ENCODE data around the gene PLCB1.

DNA sequence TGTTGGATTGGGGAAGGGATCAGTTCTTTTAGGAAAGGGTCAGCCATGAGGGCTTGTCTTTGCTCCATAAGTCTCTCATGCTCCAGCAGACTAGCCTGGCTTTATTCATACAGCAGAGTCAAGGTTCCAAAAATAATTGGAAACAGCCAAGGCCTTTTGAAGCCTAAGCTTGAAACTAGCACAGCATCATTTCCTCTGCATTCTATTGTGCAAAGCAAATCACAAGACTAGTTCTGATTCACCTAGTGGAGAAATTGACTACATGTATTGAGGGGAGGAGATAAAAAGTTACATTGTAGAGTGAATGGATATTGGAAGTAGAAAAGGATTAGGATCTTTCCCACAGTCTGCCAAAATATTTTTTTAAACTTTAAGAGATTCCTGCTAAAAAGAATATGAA lies 777.5 kb downstream of the PLCB1 start:
- TF ChIP-seq, protein P1, sequence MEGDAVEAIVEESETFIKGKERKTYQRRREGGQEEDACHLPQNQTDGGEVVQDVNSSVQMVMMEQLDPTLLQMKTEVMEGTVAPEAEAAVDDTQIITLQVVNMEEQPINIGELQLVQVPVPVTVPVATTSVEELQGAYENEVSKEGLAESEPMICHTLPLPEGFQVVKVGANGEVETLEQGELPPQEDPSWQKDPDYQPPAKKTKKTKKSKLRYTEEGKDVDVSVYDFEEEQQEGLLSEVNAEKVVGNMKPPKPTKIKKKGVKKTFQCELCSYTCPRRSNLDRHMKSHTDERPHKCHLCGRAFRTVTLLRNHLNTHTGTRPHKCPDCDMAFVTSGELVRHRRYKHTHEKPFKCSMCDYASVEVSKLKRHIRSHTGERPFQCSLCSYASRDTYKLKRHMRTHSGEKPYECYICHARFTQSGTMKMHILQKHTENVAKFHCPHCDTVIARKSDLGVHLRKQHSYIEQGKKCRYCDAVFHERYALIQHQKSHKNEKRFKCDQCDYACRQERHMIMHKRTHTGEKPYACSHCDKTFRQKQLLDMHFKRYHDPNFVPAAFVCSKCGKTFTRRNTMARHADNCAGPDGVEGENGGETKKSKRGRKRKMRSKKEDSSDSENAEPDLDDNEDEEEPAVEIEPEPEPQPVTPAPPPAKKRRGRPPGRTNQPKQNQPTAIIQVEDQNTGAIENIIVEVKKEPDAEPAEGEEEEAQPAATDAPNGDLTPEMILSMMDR (IDR thresholded peaks at IDR 0.05; ENCODE audit: low read depth, low read length), result no peak
- TF ChIP-seq POLR2A (IDR thresholded peaks at IDR 0.05; ENCODE audit: extremely low read depth, insufficient read length), result no peak
- TF ChIP-seq MYC (IDR thresholded peaks at IDR 0.05; ENCODE audit: low read depth, low read length), result no peak
- TF ChIP-seq, protein P2, sequence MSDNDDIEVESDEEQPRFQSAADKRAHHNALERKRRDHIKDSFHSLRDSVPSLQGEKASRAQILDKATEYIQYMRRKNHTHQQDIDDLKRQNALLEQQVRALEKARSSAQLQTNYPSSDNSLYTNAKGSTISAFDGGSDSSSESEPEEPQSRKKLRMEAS (IDR thresholded peaks at IDR 0.05; ENCODE audit: low read depth, low read length), result no peak
